GM21717 (cell line): ENCODE results near the gene AGPS.
"Not testable (repeated sequence)": the region's sequence is repeated elsewhere in the genome, so short reads cannot be mapped to it uniquely, and the experiment has no call there.

ENCODE experiments used
- ATAC-seq: cut with Tn5 transposase; IDR thresholded peaks from one replicate; pipeline ENCODE4 v1.9.1; 2021; ENCODE audit warnings: mild to moderate bottlenecking, moderate library complexity; ENCODE audit not compliant: unreplicated experiment

The AGPS gene

GRCh38 chr2:177413703-177414102 is 21.1 kb downstream of the AGPS start:
- no peak for ATAC-seq

GRCh38 chr2:177419274-177419673 is 26.7 kb downstream of the AGPS start:
- ATAC-seq, result no peak

DNA sequence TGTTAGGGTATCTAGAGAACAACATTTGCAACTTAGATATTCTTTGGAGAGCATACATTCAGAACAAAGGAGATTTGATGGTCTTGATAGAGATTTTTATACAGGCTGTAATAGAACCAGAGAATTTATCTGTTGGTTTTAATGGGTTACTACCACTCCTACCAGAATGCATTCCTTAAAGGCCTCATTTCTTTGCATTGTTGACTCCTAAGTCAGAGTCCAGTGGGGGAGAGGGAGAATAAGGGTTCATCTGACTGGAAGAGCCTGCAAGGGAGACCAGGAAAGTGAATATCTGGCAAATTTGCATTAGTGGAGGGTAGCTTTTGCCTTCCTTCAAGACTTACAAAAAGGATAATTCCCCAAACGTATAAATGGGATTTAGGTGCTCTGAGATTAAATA is 29.7 kb downstream of the AGPS start:
- no peak for ATAC-seq

DNA sequence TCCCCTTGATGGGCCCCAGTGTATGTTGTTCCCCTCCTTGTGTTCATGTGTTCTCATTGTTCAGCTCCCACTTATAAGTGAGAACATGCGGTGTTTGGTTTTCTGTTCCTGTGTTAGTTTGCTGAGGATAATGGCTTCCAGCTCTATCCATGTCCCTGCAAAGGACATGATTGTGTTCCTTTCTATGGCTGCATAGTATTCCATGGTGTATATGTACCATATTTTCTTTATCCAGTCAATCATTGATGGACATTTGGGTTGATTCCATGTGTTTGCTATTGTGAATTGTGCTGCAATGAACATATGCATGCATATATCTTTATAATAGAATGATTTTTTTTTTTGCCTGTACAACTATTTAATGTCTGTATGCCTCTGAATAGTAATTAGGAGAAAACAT is 31.5 kb downstream of the AGPS start:
- not testable (repeated sequence) for ATAC-seq

- ATAC-seq, result not testable (repeated sequence)
Measured at GRCh38 chr2:177424620-177425019, 32.0 kb downstream of the AGPS start.

GRCh38 chr2:177427316-177427715 is 34.7 kb downstream of the AGPS start:
- no peak for ATAC-seq

GRCh38 chr2:177427936-177428335 is 35.4 kb downstream of the AGPS start:
- not testable (repeated sequence) for ATAC-seq

- no peak for ATAC-seq
Measured at GRCh38 chr2:177429688-177430325, 37.2 kb downstream of the AGPS start.

DNA sequence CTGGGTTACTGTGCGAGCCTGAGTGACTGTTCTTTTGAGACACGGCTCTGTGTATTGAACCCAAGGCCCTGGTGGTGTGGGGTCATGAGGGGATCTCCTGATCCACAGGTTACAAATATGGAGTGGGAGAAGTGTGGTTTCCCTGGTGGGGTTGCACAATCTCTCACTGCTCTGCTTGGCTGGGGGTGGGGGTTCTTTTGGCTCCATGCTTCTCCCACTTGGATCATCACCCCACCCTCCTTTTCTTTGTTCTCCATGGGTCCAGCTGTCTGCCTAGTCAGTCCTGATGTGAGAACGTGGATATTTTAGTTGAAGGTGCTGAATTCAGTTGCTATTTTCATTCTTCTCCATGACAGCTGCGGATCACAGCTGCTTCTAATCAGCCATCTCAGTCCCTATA is 37.8 kb downstream of the AGPS start:
- no peak for ATAC-seq

- ATAC-seq, result not testable (repeated sequence)
Measured at GRCh38 chr2:177431111-177431725, 38.6 kb downstream of the AGPS start.

DNA sequence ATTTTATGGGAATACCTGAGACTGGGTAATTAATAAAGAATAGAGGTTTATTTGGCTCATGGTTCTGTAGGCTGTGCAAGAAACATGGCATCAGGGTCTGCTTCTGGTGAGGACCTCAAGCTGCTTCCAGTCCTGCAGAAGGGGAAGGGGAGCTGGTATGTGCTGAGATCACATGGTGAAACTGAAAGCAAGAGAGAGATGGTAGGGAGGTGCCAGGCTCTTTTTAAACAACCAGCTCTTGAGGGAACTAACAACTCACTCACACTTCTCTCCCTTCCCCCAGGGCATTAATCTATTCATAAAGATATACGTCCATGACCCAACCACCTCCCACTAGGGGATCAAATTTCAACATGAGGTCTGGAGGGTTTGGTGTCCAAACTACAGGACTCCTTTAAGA is 40.1 kb downstream of the AGPS start:
- no peak for ATAC-seq

DNA sequence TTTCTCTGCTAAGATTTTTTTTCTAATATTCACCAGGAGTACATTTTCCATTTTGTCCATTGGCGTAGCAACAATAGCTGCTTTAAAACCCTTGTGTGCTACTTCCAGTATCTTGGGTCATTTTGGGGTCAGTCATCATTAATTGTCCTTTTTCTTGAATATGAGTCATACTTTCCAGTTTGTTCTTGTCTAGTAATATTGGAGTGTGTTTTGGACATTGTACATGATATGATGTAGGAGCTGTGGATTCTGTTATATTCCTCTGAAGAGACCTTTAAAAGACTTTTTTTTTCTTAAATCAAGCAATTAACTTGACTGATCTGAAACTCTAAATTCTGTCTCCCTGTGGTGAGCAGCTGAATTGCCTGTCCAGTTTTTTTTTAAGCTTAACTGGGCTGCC is 40.8 kb downstream of the AGPS start:
- no peak for ATAC-seq

DNA sequence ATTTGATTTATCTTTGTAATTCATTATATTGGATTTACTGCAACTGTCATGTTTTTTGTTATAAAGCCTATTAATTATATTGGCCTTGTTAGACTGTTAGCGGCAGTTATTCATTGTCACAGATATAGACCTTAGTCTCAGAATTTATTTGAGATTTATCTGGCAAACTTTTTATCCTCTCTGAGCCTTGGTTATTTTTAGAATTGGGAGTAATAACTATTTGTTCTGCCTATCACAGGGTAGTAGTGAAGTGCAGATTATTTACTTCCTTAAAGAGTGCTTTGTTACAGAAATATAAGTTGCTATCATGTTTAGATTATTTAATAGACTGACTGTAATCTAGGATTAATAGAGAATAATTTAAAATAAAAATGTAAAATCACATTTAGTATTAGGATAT is 41.9 kb downstream of the AGPS start:
- ATAC-seq, result no peak

DNA sequence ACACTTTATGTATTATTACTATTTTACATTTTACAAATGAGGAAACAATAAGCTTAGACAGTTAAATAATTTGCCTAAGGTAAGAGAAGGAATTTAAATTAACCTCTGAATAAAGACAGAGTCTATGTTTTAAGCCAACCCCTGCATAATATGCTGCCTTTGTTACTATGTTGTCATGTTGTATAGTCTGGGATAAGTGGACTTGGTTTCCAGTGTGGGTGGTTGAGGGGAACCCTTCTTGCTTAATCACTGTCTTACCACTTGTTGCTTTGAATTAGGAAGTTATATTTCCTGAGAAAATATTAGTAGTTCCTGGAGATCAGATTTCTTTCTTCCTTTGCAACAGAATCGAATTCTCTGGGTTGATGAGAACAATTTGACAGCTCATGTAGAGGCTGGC is 52.6 kb downstream of the AGPS start:
- ATAC-seq, result no peak

GRCh38 chr2:177448031-177448430 is 55.5 kb downstream of the AGPS start:
- ATAC-seq, result no peak

DNA sequence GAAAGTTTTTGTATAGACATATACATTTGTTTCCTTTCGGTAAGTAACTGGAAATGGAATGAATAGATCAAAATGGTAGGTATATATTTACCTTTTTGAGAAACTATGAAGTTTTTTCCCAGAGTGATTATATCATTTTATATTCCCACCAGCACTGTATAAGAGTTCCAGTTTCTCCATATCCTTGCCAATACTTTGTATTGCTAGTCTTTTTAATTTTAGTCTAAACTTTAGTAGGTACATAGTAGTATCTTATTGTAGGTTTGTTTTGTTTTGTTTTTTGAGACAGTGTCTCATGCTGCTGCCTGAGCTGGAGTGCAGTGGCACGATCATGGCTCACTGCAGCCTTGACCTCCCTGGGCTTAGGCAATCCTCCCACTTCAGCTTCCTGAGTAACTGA is 56.6 kb downstream of the AGPS start:
- ATAC-seq, result no peak

- no peak for ATAC-seq
Measured at GRCh38 chr2:177455187-177455586, 62.6 kb downstream of the AGPS start.

GRCh38 chr2:177459756-177460155 is 67.2 kb downstream of the AGPS start:
- ATAC-seq, result not testable (repeated sequence)

DNA sequence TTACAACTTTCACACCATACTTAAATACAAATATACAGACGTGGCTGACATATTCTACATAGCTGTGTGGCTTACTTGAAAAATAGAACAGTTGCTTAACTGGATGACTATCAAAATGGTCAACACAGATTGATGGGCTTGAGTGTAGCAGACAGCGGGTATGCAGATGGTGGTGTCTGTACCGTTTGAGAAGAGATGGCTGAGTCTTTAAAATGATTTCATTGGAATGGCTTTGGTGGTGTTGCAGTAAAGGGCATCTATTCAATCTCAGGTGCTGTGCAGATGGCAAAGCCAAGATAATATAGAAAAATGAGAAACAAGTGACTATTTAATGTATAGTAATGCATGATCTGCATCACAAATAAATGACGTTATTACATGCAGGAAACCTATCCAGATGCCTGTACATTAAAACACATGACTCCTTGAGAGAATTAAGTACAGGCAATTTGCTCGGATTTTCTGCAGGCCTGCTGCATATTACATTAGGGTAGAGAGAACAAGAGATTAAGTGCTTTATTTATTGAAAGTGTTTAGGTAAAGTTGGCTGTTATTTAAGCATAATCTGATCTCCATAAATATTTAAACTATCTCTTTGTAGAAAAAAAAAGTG is 68.5 kb downstream of the AGPS start:
- ATAC-seq, result no peak

DNA sequence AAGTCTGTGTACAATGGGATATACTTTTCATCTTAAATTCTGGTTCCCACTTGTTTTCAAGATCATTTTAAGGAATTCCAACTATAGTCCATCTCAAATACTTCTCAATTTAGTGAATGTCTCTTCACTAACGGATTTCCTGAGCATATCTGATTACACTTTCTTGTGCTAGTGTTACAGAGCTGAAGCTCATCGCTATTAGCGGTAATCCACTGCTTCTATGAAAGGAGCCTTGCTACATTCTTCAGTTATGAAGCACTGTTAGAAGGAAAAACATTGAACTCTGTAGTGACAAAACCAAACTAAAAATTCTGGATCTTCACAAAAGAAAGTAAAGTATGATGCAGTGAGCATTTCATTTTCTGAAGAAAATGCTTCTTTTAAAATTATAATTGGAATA is 72.0 kb downstream of the AGPS start:
- ATAC-seq, result no peak

GRCh38 chr2:177465400-177466138 is 73.0 kb downstream of the AGPS start:
- ATAC-seq, result no peak
